ENCODE data around the gene FAM98C. TPM values are rescaled to one million over a fixed set of nuclear protein-coding genes. Genes with fewer than 3 reads are reported as not detected.
A peak's percentile ranks its signal among the peaks of the same experiment; 100 is the strongest.
"Not testable (repeated sequence)": the region's sequence is repeated elsewhere in the genome, so short reads cannot be mapped to it uniquely, and the experiment has no call there.

FAM98C gene
- total RNA-seq, 1 donor from 2014 or later: 16.2 TPM

DNA sequence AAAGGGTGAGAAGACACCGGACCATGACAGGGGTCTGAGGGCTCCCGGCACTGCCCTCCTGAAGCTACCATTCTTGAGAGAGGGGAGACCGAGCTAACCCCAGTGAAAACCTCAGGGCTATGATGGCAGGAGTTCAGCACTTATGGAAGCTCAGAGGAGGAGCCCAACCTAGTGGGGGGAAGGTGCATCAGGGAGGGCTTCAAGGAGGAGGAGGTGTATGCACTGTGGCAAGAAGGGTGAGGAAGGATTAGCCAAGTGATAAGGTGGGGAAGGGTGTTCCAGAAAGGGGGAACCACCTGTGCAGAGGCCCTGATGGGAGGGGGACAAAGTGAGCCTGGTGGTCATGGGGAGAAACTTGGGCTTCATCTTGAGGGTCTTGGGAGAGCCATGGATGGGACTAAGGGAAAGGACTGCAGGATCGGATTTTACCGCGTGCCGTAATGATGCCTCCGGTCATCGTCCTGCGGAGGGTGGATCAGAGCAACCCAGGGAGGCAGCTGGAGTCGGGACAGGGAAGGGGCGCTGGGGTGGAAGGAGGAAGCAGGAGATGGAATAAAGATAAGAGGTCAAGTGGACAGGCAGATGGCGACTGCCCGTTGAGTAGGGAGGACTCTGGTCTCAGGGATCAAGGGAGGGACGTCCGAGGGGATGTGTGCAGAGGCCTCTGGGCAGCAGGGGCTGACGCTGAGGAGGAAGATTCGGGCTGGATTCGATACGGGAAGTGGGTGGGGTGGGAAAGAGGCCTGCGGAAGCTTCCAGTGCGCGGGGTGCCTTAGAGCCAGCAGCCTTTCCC lies 41.9 kb upstream of the FAM98C start:
- no peaks in the 10 kb centered on the region for H3K36me3 ChIP-seq
- no peak for DNase-seq
- H3K27me3 ChIP-seq: peaks cover 19% of the 10 kb centered on the region
- intact Hi-C loops (cut with DNase I): no loop called here
- H3K4me3 ChIP-seq: peak overlapping the region; percentile 67
- no peak overlapping the region for H3K27ac ChIP-seq
- peak; percentile 3 for ATAC-seq
- H3K9me3 ChIP-seq: no peaks in the 10 kb centered on the region
- H3K4me1 ChIP-seq: peaks cover 11% of the 10 kb centered on the region
- TF ChIP-seq, protein P1, sequence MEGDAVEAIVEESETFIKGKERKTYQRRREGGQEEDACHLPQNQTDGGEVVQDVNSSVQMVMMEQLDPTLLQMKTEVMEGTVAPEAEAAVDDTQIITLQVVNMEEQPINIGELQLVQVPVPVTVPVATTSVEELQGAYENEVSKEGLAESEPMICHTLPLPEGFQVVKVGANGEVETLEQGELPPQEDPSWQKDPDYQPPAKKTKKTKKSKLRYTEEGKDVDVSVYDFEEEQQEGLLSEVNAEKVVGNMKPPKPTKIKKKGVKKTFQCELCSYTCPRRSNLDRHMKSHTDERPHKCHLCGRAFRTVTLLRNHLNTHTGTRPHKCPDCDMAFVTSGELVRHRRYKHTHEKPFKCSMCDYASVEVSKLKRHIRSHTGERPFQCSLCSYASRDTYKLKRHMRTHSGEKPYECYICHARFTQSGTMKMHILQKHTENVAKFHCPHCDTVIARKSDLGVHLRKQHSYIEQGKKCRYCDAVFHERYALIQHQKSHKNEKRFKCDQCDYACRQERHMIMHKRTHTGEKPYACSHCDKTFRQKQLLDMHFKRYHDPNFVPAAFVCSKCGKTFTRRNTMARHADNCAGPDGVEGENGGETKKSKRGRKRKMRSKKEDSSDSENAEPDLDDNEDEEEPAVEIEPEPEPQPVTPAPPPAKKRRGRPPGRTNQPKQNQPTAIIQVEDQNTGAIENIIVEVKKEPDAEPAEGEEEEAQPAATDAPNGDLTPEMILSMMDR (IDR thresholded peaks at IDR 0.05): no peak

DNA sequence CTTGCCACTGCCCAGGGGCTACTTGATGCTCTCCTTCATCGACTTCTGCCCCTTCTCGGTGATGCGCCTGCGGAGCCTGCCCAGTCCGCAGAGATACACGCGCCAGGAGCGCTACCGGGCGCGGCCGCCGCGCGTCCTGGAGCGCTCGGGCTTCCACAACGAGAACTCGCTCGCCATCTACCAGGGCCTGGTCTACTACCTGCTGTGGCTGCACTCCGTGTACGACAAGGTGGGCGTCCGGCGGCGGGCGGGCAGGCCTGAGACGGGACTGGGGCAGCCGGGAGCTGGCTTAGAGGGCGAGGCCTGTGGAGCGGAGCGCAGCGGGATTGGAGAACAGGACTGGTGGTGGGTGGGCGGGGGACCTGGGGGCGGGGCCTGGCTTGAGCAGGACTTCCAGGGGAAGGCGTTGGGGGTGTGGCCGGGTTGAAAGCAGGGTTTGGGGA lies 41.2 kb upstream of the FAM98C start:
- no peak overlapping the region for H3K27ac ChIP-seq
- ATAC-seq (peak; percentile 89), DNase-seq (peak; percentile 90)
- TF ChIP-seq, protein P1 (IDR thresholded peaks at IDR 0.05): no peak
- H3K27me3 ChIP-seq: peaks cover 19% of the 10 kb centered on the region
- H3K9me3 ChIP-seq: no peaks in the 10 kb centered on the region
- no peaks in the 10 kb centered on the region for H3K36me3 ChIP-seq
- H3K4me3 ChIP-seq: peak overlapping the region; percentile 67
- H3K4me1 ChIP-seq: peaks cover 11% of the 10 kb centered on the region
- intact Hi-C loops (cut with DNase I): no loop called here

DNA sequence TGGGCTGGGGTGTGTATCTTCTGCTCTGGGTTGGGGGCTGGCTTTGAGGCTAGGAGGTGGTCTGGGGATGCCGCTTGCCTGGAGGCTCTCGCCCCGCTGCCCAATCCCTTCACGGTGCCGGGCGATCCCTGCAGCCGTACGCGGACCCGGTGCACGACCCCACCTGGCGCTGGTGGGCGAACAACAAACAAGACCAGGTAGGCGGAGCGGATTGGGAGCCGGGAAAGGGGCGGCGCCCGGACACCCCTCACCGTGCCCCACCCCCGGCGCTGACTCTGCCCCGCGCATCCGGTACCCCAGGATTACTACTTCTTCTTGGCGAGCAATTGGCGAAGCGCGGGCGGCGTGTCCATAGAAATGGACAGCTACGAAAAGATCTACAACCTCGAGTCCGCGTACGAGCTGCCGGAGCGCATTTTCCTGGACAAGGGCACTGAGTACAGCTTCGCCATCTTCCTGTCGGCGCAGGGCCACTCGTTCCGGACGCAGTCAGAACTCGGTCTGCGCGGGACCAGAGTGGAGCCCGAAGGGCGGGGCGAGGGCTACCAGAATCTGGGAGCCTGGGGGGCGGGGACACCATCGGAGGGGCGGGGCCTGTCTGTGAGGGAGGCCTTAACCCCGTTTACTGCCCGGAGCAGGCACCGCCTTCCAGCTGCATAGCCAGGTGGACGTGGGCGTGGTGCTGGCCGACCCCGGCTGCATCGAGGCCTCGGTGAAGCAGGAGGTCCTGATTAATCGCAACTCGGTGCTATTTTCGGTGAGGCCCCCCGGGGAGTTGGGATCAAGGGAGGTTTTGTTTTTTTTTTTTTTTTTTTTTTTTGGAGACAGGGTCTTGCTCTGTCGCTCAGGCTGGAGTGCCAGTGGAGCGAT lies 40.6 kb upstream of the FAM98C start:
- H3K27ac ChIP-seq: no peak overlapping the region
- peak; percentile 93 for ATAC-seq

DNA sequence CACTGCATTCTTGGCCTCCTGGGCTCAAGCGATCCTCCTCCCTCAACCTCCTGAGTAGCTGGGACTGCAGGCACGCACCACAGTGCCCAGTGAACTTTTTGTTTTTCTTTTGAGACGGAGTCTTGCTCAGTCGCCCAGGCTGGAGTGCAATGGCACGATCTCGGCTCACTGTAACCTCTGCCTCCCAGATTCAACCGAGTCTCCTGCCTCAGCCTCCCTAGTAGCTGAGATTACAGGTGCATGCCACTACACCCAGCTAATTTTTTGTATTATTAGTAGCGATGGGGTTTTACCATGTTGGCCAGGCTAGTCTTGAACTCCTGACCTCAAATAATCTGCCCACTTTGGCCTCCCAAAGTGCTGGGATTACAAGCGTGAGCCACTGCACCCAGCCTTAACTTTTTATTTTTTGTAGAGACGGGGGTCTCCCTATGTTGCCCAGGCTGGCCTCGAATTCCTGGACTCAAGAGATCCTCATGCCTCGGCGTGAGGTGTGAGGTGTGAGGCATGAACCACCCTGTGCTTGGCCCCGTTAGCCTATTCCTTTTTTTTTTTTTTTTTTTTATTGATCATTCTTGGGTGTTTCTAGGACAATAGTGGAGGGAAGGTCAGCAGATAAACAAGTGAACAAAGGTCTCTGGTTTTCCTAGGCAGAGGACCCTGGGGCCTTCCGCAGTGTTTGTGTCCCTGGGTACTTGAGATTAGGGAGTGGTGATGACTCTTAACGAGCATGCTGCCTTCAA lies 39.8 kb upstream of the FAM98C start:
- Histone ChIP-seq H3K27me3 (peaks cover 19% of the 10 kb centered on the region), H3K4me1 (peaks cover 11% of the 10 kb centered on the region), H3K4me3 (peak overlapping the region; percentile 67)
- H3K9me3 ChIP-seq; H3K36me3 ChIP-seq; ATAC-seq; H3K27ac ChIP-seq; intact Hi-C loops (cut with DNase I); DNase-seq: not testable (repeated sequence)

More for the DNA sequence above, 40.6 kb upstream of the FAM98C start:
- DNase-seq: peak; percentile 96
- TF ChIP-seq, protein P1 (IDR thresholded peaks at IDR 0.05): no peak
- peaks cover 11% of the 10 kb centered on the region for H3K4me1 ChIP-seq
- H3K4me3 ChIP-seq: peak overlapping the region; percentile 67
- intact Hi-C loops (cut with DNase I): no loop called here
- H3K27me3 ChIP-seq: peaks cover 19% of the 10 kb centered on the region
- H3K9me3 ChIP-seq: no peaks in the 10 kb centered on the region
- H3K36me3 ChIP-seq: no peaks in the 10 kb centered on the region

DNA sequence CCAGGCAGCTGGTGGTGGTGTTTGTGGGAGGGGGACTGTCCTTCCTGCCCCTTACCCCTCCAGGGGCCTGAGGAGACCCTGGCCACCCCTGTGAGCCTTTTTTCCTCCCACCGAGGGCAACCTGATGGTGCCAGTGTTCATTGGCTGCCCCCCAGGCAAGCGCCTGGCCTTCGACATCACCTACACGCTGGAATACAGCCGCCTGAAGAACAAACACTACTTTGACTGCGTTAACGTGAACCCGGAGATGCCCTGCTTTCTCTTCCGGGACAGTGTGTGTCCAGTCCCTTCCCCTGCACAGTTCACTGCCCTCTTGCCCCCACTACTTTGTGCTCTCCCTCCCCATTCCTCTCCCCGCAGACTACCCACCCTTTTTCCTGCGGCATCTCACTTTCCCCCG lies 35.9 kb upstream of the FAM98C start:
- intact Hi-C loops (cut with DNase I): no loop called here
- Histone ChIP-seq H3K27me3 (no peaks in the 10 kb centered on the region), H3K9me3 (no peaks in the 10 kb centered on the region), H3K4me1 (peaks cover 7% of the 10 kb centered on the region), H3K36me3 (no peaks in the 10 kb centered on the region), H3K27ac (no peak overlapping the region), H3K4me3 (no peak overlapping the region)
- ATAC-seq (no peak), DNase-seq (no peak)
- TF ChIP-seq, protein P1 (IDR thresholded peaks at IDR 0.05): no peak
